ENCODE data around the gene FBXL13.
"Not testable (repeated sequence)": the region's sequence is repeated elsewhere in the genome, so short reads cannot be mapped to it uniquely, and the experiment has no call there.

The FBXL13 gene

DNA sequence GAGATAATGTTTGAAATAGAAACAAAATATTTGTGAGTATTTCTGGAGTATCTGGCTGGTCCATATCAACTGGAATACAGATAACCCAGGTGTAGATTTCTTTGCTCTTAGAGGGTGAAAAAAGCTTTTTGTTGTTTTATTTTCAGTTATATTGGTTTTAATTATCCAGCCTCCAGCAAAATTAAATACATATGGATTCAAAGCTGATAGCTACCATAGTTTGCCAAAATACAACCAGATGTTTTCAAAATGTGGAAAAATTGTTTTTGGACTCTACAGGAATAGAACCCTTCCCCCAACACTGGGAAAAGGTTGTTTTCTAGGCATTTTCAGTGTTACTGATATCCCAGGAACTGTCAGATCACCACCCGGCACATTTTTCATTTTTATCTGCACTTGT, 131.7 kb downstream of the FBXL13 start:
- H3K4me3 ChIP-seq (ENCODE audit: low read depth, low read length) = no peak overlapping the region

DNA sequence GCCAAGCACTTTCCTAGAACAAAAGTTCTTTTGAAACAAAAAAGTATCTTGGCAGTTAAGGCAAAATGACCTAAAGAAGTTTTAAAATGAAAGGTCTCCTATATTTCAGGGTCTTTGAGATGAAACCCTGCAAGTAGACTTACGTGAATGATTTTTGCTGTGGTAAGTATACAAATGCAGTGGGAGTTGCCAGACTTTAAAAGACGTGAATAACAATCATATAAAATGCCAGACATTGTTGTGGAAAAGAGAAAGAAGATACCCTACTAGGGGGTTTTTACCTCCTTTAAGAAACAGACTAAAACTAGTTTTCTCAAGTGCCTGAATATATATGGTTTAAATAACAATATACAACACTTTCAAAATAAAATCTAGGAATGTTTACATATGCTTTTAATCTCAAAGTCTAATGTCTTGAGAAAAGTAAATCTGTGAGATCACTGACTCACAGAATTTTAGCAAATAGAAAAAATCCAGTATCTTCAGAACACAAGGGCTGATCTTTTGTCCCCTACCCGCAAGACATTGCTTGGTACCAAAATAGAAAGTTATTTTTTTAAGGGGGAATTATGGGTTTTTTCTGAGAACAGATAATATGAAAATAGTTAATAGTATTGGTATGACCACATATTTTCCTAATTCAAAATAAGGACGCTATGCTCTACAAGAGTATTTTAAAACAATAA, 132.3 kb downstream of the FBXL13 start:
- no peak overlapping the region for H3K4me3 ChIP-seq (ENCODE audit: low read depth, low read length)

DNA sequence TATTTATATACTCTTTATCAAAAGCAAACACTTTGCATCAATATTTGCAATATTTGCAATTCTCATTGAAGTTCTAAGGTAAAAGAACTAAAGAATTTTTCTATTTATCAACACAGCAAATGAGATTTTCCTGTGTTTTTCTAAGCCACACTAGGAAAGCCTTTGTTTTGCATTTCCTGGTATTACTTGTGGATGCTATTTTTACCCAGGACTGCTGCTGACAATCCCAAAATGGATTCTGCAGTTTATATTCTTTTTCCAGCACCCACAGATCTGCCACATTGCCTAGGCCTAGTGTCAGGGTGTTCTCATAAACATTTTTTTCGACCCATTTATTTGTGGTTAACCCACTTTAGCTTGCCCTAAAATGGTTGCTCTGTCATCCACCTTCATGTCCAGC, 135.9 kb downstream of the FBXL13 start:
- no peak overlapping the region for H3K4me3 ChIP-seq (ENCODE audit: low read depth, low read length)

DNA sequence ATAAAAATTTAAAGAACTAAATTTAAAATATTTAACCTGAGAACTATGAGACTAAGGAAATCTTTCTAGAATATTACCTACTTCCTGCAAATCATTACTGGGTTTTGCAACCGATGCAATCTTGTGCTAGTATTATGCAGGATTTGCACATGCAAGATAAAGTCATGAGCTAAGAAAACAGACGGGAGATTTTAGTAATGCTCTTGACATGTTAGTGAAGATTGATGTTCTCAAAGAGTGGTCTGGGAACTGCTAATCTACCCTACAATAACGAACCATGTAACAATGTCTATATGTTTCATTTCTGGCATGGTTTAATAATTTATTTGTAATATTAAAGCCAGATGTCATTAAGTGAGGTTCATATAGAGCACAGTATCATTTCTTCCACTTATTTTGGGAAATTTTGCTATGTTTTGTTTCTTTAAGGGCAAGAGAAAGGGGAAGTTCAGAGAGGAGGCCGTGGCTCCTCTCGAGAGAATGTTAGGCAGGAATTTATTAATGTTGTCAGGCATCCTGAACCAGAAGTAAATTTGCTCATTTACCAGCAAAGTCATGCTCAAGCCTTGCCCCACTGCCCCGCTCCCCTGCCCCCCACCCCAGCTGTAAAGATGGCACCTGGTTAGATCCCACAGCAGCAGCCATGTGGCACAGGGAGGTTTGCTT, 139.0 kb downstream of the FBXL13 start:
- H3K4me3 ChIP-seq (ENCODE audit: low read depth, low read length) = no peak overlapping the region

DNA sequence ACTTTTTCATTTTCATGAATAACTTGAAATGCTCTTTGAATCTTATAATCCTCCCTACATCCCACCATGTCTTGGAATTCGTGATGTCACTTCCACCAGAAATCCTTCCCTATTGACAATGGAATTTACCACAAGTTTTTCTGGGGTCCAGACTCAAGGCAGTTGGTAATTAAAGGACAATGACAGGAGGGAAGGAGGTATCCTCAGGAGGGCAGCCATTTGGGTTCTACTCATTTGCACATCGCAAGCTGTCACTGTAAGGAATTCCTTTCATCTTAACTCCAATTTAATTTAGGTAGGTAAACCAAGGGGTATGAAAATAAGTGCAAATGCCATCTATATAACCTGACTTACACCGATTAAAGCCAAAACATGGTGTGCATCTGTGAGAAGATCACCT, 139.9 kb downstream of the FBXL13 start:
- H3K4me3 ChIP-seq (ENCODE audit: low read depth, low read length) = no peak overlapping the region

DNA sequence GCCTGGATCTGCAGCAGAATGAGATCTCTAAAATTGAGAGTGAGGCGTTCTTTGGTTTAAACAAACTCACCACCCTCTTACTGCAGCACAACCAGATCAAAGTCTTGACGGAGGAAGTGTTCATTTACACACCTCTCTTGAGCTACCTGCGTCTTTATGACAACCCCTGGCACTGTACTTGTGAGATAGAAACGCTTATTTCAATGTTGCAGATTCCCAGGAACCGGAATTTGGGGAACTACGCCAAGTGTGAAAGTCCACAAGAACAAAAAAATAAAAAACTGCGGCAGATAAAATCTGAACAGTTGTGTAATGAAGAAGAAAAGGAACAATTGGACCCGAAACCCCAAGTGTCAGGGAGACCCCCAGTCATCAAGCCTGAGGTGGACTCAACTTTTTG, 140.4 kb downstream of the FBXL13 start:
- H3K4me3 ChIP-seq (ENCODE audit: low read depth, low read length) = no peak overlapping the region

DNA sequence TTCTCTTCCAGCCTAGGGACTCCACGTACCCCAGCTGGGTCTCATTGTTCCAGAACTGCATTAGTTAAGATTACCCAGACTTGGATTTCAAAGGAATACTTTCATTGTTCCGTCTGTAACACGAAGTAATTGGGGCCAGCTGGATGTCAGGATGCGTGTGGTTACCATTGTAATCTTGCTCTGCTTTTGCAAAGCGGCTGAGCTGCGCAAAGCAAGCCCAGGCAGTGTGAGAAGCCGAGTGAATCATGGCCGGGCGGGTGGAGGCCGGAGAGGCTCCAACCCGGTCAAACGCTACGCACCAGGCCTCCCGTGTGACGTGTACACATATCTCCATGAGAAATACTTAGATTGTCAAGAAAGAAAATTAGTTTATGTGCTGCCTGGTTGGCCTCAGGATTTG, 140.8 kb downstream of the FBXL13 start:
- H3K4me3 ChIP-seq (ENCODE audit: low read depth, low read length) = no peak overlapping the region

DNA sequence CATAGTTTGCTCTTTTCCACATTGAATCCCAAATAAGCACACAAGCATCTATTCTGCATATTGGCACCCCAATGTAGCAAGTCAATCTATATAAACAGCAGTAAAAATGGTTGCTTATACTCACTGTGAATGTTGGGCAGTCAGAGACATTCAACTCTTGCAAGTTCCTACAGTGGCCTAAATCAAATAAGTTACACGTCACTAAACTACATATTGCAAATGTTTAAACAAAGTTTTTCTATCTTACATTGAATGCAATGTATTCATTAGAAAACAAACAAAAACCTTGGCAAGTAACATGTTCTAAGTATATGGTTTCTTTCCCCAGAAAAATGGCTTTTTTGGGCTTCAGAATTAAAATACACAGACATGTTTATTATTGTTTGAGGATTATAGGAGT, 142.8 kb downstream of the FBXL13 start:
- H3K4me3 ChIP-seq (ENCODE audit: low read depth, low read length) = no peak overlapping the region

DNA sequence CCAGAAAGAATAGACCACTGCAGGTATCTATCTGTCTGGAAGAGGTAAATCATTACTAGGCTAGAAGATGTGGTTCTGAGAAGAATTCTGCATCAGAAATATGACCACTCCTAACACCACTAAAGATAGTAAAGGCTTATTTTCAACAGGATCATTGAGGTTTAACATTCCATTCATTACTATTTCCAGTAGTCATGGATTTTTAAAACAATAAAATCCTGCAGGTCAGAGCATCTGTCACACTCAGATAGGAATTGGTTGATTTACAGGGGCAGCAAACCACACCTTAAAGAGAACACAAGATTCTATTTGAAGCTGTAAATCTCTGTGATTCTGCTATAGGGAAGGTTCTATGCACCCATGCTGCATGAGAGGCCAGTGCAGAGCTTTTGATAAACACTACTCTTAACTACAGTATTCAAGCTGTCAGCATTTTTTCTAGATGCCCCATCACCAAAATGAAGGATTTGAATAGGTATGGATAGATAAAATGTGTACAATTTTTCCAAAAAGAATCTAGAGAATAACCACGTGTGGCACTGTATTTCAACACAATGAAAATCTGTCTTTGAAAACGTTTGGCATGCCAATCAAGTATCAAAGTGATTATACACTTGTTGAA, 147.2 kb downstream of the FBXL13 start:
- no peak overlapping the region for H3K4me3 ChIP-seq (ENCODE audit: low read depth, low read length)

DNA sequence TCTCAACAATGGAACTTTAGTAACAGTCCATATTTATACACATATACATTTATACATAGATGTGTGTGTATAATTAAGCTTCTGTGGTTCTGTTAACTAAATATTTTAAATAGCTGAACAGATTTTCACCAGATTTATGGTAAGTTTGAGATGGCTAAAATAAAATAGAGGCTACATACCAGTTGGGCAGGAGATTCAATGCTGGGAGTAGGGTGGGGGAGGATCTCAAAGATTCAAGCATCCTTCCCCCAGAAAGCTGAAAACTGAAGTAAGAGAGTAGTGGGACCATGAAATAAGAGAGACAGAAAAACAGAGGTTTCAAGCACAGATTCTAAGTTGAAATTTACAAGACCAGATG, 147.8 kb downstream of the FBXL13 start:
- H3K4me3 ChIP-seq (ENCODE audit: low read depth, low read length) = no peak overlapping the region

DNA sequence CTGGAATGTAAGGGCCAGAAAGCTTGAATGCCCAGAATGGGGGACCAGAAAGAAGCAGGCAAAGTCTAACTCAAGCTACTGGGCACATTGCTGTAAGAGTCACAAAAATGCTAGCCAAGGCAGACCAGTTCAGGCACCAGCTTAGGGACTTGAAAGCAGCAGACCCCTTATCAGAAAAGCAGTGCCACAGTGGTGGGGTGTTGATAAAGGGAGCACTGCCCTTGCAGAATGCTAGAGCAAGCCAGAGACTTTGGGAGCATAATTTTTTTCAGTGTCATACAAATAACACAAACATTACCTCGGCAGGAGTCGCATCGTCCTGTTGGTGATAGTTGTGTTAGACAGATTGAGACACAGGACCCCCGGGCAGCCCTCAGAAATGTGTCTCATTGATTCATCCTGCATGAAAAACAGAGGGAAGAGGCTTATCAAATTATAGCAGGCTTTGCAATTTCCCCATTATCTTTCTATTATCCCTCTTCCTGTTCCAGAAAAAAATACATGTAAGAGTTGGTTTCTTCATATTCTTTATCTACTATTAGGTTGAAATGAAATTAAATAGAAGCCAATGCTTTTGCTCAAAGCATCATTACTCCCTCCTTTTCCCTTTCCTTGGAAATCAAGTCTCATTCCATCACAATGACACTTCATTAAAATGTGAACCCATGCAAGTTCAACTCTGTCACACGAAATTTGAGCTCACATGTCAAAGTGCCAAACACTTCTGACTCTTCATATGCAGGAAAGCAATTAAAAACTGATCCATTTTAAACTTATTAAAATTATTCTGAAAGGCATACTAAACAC, 148.4 kb downstream of the FBXL13 start:
- H3K4me3 ChIP-seq (ENCODE audit: low read depth, low read length) = no peak overlapping the region

DNA sequence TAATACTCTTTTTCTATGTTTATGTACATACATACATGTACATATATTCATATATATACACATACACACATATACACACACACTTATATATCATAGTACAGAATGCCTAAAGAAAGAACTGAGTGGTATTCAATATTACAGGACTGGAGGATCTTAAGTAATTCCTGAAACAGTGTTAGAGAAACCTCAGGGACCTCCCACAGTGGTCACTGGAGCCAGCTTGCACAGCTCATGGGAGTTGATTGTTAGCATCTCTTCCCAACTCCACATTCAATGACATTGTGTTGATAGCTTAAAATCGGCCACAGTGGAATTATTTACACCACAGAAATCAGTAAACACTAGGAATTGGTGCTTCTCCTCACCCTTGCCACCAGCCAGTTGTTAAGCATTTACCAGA, 155.8 kb downstream of the FBXL13 start:
- no peak overlapping the region for H3K4me3 ChIP-seq (ENCODE audit: low read depth, low read length)

DNA sequence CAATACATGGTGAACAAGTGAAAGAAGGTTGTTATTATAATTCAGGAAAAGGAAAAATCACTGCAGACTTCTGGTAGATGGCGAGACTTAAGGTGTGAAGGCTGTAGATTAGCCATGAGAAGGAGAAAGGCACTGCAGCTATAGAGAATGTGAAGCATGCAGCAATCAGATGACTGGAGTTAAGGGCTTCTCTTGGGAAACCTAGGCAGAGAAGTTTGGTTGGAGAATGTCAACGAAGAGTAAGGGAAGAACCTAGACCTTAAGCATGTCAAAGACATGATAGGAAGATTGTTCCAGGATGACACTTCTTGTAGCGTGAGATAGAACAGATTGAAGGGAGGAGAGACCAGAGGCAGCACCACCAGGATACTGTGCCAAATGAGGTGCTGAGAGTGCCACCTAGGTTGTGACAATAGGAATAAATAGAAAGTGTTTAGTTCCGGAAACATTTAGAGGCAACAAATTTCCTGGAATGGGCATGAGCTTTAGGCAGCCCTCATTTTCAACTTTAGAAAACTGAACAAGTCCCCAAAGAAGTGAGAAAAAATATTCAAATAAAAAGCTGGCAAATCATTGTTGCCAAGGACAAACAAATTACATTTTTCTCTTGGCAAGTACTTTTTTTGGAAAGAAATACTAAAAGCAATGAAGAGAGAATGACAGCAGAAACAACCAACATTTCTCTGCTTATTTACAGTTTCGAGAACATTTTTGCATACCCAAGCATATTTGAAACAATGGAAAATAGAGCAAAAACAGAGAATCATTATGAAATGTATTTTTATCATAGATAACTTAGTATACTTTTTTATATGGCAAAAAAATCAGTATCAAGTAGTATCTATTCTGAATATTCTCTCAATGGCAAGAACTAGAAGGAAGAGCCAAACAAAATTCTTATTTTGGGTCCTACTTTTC, 156.9 kb downstream of the FBXL13 start:
- H3K4me3 ChIP-seq (ENCODE audit: low read depth, low read length) = no peak overlapping the region

DNA sequence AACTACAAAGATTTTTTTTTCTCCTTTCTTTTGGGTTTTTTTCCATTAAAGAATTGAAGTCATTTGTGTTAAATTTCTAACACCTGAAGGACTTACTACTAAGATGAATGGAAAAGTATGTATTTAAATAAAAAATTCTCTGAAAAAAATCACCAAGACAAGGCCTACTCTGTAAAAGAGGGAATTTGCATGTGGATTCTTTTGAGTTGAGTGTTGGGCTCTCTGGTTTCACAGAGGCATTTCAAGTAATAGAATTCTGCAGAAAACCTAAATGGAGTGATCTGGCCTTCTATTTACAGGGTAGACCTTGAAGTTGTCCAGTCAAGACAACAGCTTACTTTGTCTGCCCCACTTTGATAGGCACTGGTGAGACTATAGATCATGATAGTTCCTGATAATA, 157.7 kb downstream of the FBXL13 start:
- no peak overlapping the region for H3K4me3 ChIP-seq (ENCODE audit: low read depth, low read length)

DNA sequence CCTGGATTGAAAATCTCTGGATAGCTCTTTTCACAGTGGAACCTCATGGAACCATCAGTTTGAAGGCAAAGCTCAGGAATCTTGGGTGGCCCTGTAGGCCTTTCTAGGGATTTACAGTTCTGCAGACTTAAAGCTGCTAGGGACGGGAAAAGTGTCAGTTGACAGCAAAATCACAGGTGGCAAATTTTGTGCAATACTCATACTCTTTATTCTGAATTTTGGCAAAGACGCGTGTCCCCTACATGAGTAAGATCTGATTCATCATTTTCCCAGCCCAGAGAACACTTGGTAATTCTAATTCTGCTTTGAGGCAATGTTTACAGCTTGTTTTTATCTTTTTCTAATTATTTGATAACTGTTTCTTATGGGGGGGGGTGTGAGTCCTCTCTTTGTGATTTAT, 158.2 kb downstream of the FBXL13 start:
- H3K4me3 ChIP-seq (ENCODE audit: low read depth, low read length) = no peak overlapping the region

DNA sequence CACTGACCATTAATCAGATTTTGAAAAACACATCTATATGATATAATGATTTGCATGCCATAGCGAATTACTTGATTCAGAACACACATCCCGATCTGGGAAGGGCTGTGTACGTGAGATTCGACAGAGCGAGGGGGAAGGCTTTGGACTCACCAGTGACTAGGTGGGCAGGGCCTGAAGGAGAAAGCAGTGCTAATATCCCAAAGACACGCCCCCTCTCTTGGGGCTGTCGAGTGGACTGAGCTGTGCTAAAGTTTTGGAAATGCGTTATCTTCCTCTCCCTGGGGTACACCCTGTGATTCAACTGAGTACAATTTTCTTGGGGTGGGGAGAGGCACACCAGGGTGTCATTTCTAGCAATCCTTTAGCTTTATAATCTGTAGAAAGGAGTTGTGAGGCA, 160.0 kb downstream of the FBXL13 start:
- H3K4me3 ChIP-seq (ENCODE audit: low read depth, low read length) = no peak overlapping the region

DNA sequence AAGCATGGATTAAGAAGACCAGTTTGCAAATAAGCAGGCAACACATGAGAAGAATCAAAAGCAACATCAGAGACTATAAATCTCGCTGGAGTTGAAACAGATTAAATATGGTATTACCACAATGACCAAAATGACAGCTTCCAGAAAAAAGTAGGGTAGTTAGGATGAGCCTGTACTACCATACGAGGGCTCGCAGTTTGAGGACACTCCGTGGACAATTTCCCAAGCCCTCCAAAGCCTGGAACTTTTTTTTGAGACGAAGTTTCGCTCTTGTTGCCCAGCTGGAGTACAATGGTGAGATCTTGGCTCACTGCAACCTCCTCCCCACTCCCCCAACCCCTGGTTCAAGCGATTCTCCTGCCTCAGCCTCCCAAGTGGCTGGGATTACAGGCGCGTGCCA, 160.8 kb downstream of the FBXL13 start:
- no peak overlapping the region for H3K4me3 ChIP-seq (ENCODE audit: low read depth, low read length)

DNA sequence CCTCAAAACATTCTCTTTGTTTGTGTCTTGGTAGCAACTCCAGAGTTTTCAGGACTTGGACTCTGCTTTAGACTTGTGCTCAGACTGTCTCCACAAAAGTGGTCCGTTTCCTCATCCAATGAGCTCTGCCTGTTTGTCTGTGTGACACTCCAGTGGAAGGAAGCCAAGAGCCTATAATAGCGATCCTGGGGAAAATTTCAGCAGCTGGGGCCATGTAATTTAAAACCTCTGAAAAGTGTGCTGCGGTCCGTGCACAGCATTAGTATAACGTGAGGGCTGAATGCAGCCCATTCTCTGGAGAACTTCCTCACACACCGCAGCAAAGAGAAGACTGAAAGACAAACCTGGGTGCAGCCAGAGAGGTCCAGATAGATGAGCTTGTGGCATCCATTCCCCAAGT, 161.9 kb downstream of the FBXL13 start, which contains the start of gene LRRC17:
Gene LRRC17 (plus strand): TSS at position 259 of the 400 bp plus-strand sequence. CDS start 20,914 bp downstream, outside the sequence.
- H3K4me3 ChIP-seq (ENCODE audit: low read depth, low read length) = no peak within 1 kb of the TSS

DNA sequence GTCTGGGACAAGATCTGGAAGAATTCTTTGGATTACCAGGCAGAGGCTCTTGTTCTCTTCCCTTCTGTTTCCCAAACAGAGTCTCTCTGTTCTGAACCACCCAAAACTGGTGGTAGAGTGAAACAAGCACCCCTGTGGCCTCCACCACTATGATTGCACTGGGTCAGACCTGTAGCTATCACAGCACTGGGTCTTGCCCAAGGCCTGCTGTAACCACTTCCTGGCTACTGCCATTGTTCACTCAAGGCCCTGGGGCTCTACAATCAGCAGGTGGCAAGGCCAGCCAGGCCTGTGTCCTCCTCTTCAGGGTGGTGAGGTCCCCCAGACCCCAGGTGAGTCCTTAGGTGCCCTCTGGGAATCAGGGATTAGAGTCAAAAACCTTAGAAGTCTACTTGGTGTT, 165.9 kb downstream of the FBXL13 start:
- H3K4me3 ChIP-seq (ENCODE audit: low read depth, low read length) = no peak overlapping the region

DNA sequence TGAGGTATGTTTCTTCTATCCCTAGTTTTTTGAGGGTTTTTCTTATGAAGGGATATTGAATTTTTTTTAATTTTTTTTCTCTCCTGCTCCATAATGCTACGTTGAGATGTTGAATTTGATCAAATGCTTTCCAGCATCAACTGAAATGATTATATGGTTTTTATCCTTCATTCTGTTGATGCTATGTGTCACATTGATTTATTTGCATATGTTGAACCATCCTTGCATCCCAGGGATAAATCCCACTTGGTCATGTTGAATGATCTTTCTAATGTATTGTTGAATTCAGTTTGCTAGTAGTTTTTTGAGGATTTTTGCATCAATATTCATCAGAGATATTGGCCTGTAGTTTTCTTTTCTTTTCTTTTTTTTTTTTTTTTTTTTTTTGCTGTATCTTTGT, 171.0 kb downstream of the FBXL13 start:
- H3K4me3 ChIP-seq (ENCODE audit: low read depth, low read length) = not testable (repeated sequence)

DNA sequence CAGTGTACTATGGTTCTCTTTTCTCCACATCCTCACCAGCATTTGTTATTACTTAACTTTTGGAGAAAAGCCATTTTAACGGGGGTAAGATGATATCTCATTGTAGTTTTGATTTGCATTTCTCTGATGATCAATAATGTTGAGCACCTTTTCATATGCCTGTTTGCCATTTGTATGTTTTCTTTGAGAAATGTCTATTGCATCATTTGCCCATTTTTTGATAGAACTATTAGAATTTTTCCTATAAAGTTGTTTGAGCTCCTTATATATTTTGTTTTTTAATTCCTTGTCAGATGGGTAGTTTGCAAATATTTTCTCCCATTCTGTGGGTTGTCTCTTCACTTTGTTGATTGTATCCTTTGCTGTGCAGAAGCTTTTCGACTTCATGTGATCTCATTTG, 172.5 kb downstream of the FBXL13 start:
- H3K4me3 ChIP-seq (ENCODE audit: low read depth, low read length) = not testable (repeated sequence)

Measured in iPS-11a (cell line).